Astrocyte (in vitro differentiated cells and primary cell): ENCODE data around the gene OMD. TPM values are rescaled to one million over a fixed set of nuclear protein-coding genes. Genes with fewer than 3 reads are reported as not detected.
A peak's percentile ranks its signal among the peaks of the same experiment; 100 is the strongest.

Experiments
- DNase-seq: peaks from one replicate; pipeline ENCODE4 v3.0.0-alpha.2; 2010; ENCODE audit warnings: low read depth
- FAIRE-seq: peaks from 2 replicates; lab custom pipeline; 2011; peaks lifted over from hg19 to GRCh38; lab: Jason Lieb, UNC
- H2AFZ ChIP-seq: 2 replicates; pipeline ENCODE4 v1.6.0; 2012; ENCODE audit warnings: low read depth, low read length, inconsistent platforms
- H3K27ac ChIP-seq: 2 replicates; pipeline ENCODE4 v1.5.1; 2011; ENCODE audit warnings: low read depth, low read length, inconsistent platforms
- H3K27me3 ChIP-seq: 2 replicates; pipeline ENCODE4 v1.6.0; 2011; ENCODE audit warnings: low read length, inconsistent platforms; ENCODE audit not compliant: insufficient read depth
- H3K36me3 ChIP-seq: 2 replicates; pipeline ENCODE4 v1.5.1; 2011; ENCODE audit warnings: low read length, inconsistent platforms; ENCODE audit not compliant: insufficient read depth
- H3K4me1 ChIP-seq: 2 replicates; pipeline ENCODE4 v1.5.1; 2011; ENCODE audit warnings: low read length, inconsistent platforms; ENCODE audit not compliant: insufficient read depth
- H3K4me2 ChIP-seq: 2 replicates; pipeline ENCODE4 v1.6.0; 2012; ENCODE audit warnings: low read length, inconsistent platforms
- H3K4me3 ChIP-seq: 2 replicates; pipeline ENCODE4 v1.5.1; 2011; ENCODE audit warnings: low read depth, mild to moderate bottlenecking, low read length, inconsistent platforms; ENCODE audit not compliant: insufficient read depth
- H3K79me2 ChIP-seq: 2 replicates; pipeline ENCODE4 v1.6.0; 2012; ENCODE audit warnings: mild to moderate bottlenecking, low read length, inconsistent platforms; ENCODE audit not compliant: insufficient read depth
- H3K9ac ChIP-seq: 2 replicates; pipeline ENCODE4 v1.6.0; 2012; ENCODE audit warnings: mild to moderate bottlenecking, low read length, inconsistent platforms
- H3K9me3 ChIP-seq: 2 replicates; pipeline ENCODE4 v1.5.1; 2012; ENCODE audit warnings: low read depth, mild to moderate bottlenecking, low read length, inconsistent platforms; ENCODE audit not compliant: insufficient read depth
- H4K20me1 ChIP-seq: 2 replicates; pipeline ENCODE4 v1.6.0; 2012; ENCODE audit warnings: low read length, inconsistent platforms; ENCODE audit not compliant: insufficient read depth
- H3K27ac Mint-ChIP-seq: one replicate; pipeline ENCODE4 v1.8.0; 2021; ENCODE audit warnings: mild to moderate bottlenecking, mixed read lengths; ENCODE audit not compliant: unreplicated experiment
- H3K27me3 Mint-ChIP-seq: one replicate; pipeline ENCODE4 v1.8.0; 2021; ENCODE audit warnings: low read depth, mixed read lengths; ENCODE audit not compliant: unreplicated experiment
- H3K36me3 Mint-ChIP-seq: one replicate; pipeline ENCODE4 v1.8.0; 2021; ENCODE audit warnings: low read depth, mixed read lengths; ENCODE audit not compliant: unreplicated experiment
- H3K4me1 Mint-ChIP-seq: one replicate; pipeline ENCODE4 v1.8.0; 2021; ENCODE audit warnings: low read depth, mixed read lengths; ENCODE audit not compliant: unreplicated experiment
- H3K4me3 Mint-ChIP-seq: one replicate; pipeline ENCODE4 v1.8.0; 2021; ENCODE audit warnings: mild to moderate bottlenecking, moderate library complexity, mixed read lengths; ENCODE audit not compliant: unreplicated experiment
- H3K9me3 Mint-ChIP-seq: one replicate; pipeline ENCODE4 v1.8.0; 2021; ENCODE audit warnings: mild to moderate bottlenecking, mixed read lengths; ENCODE audit not compliant: unreplicated experiment
- CTCF ChIP-seq: IDR thresholded peaks from 2 replicates; pipeline ENCODE4 v1.5.1; 2011; ENCODE audit warnings: low read depth, mild to moderate bottlenecking, inconsistent platforms, low read length, moderate library complexity; ENCODE audit not compliant: insufficient read depth
- EZH2 ChIP-seq: IDR thresholded peaks from 2 replicates; pipeline ENCODE4 v1.6.1; 2012; ENCODE audit warnings: mild to moderate bottlenecking, low read length, inconsistent platforms; ENCODE audit not compliant: insufficient read depth
- total RNA-seq: library from RNA; stranded (reverse); gene quantifications from 2 replicates; pipeline ENCODE4 v1.2.1, GENCODE V29; 2021

Gene OMD
- total RNA-seq, 1 donor from 2014 or later = not detected

GRCh38 chr9:92444841-92445240, 20.6 kb upstream of the OMD start:
- no peak for DNase-seq
- peaks cover 5% of the 10 kb centered on the region for H3K4me1 ChIP-seq
- Mint-ChIP-seq H3K27ac (no peak overlapping the region), H3K4me1 (peaks cover 11% of the 10 kb centered on the region), H3K27me3 (no peaks in the 10 kb centered on the region), H3K4me3 (no peak overlapping the region), H3K36me3 (no peaks in the 10 kb centered on the region), H3K9me3 (no peaks in the 10 kb centered on the region)
- H2AFZ ChIP-seq = no peak overlapping the region
- H3K4me2 ChIP-seq = no peak overlapping the region
- no peak overlapping the region for H3K9ac ChIP-seq
- no peaks in the 10 kb centered on the region for H3K36me3 ChIP-seq
- H4K20me1 ChIP-seq = no peaks in the 10 kb centered on the region
- TF ChIP-seq CTCF = no peak
- no peak for TF ChIP-seq EZH2
- no peak overlapping the region for H3K4me3 ChIP-seq
- H3K79me2 ChIP-seq = no peaks in the 10 kb centered on the region
- FAIRE-seq = no peak
- no peak overlapping the region for H3K27ac ChIP-seq
- no peaks in the 10 kb centered on the region for H3K27me3 ChIP-seq
- H3K9me3 ChIP-seq = no peaks in the 10 kb centered on the region

- Histone ChIP-seq H4K20me1 (no peaks in the 10 kb centered on the region), H3K27ac (no peak overlapping the region), H3K36me3 (no peaks in the 10 kb centered on the region), H3K4me2 (no peak overlapping the region), H3K4me3 (no peak overlapping the region), H2AFZ (no peak overlapping the region), H3K9me3 (no peaks in the 10 kb centered on the region), H3K79me2 (no peaks in the 10 kb centered on the region), H3K9ac (no peak overlapping the region), H3K4me1 (peaks cover 8% of the 10 kb centered on the region), H3K27me3 (no peaks in the 10 kb centered on the region)
- TF ChIP-seq CTCF (no peak), EZH2 (no peak)
- H3K4me1 Mint-ChIP-seq = peaks cover 8% of the 10 kb centered on the region
- FAIRE-seq (peak; percentile 68), DNase-seq (no peak)
- no peak overlapping the region for H3K27ac Mint-ChIP-seq
- no peaks in the 10 kb centered on the region for H3K36me3 Mint-ChIP-seq
- no peaks in the 10 kb centered on the region for H3K27me3 Mint-ChIP-seq
- no peak overlapping the region for H3K4me3 Mint-ChIP-seq
- no peaks in the 10 kb centered on the region for H3K9me3 Mint-ChIP-seq
These were observed 16.4 kb upstream of the OMD start for GRCh38 chr9:92440751-92441046.

- no peak overlapping the region for H3K4me3 Mint-ChIP-seq
- Histone ChIP-seq H3K27ac (peak overlapping the region; percentile 4), H3K27me3 (no peaks in the 10 kb centered on the region), H3K36me3 (no peaks in the 10 kb centered on the region), H4K20me1 (no peaks in the 10 kb centered on the region), H3K4me1 (peaks cover 8% of the 10 kb centered on the region), H3K79me2 (no peaks in the 10 kb centered on the region), H2AFZ (no peak overlapping the region), H3K4me3 (no peak overlapping the region), H3K4me2 (peak overlapping the region; percentile 3), H3K9me3 (no peaks in the 10 kb centered on the region), H3K9ac (no peak overlapping the region)
- no peaks in the 10 kb centered on the region for H3K9me3 Mint-ChIP-seq
- FAIRE-seq (no peak), DNase-seq (peak; percentile 93)
- peaks cover 8% of the 10 kb centered on the region for H3K4me1 Mint-ChIP-seq
- TF ChIP-seq CTCF (no peak), EZH2 (no peak)
- H3K27me3 Mint-ChIP-seq = no peaks in the 10 kb centered on the region
- no peaks in the 10 kb centered on the region for H3K36me3 Mint-ChIP-seq
- H3K27ac Mint-ChIP-seq = peak overlapping the region; percentile 12
These were observed 15.9 kb upstream of the OMD start for GRCh38 chr9:92439921-92440750.
